CD4-positive, alpha-beta T cell treated with Interleukin-2 at 100 ng/mL for 4 hours (primary cell): Measurements from ENCODE around the gene SPATA2L.

Experiments
- DNase-seq: peaks from one replicate; pipeline ENCODE4 v3.0.0-alpha.2; 2020; ENCODE audit warnings: low spot score

The SPATA2L gene

GRCh38 chr16:89701425-89702406 is at the start of gene SPATA2L:
Gene SPATA2L, minus strand, starts transcription at chr16:89701705. Its CDS starts 473 bp downstream, at chr16:89701232.
- DNase-seq, result peak; percentile 97

GRCh38 chr16:89749637-89750036 is 48.1 kb upstream of the SPATA2L start:
- no peak for DNase-seq

DNA sequence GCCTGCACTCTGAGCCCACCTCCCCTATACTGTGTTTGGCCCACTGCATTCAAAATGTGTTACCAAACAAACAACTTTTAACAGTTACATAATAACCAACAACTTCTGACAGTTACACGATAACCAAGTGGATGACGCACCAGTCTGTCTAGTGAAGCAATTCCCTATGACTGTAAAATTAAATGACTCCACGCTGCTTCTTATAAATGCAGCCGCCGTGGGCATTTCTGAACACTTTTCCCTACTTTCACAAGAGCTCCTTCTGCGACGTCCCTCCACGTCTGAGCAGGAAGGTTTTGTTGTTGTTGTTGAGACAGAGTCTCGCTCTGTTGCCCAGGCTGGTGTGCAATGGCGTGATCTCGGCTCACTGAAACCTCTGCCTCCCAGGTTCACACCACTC is 47.4 kb upstream of the SPATA2L start:
- no peak for DNase-seq

GRCh38 chr16:89748076-89748475 is 46.6 kb upstream of the SPATA2L start:
- DNase-seq, result no peak

- DNase-seq, result no peak
Observed at GRCh38 chr16:89746043-89746442, 44.5 kb upstream of the SPATA2L start.

- DNase-seq, result no peak
Observed at GRCh38 chr16:89744813-89745212, 43.3 kb upstream of the SPATA2L start.

DNA sequence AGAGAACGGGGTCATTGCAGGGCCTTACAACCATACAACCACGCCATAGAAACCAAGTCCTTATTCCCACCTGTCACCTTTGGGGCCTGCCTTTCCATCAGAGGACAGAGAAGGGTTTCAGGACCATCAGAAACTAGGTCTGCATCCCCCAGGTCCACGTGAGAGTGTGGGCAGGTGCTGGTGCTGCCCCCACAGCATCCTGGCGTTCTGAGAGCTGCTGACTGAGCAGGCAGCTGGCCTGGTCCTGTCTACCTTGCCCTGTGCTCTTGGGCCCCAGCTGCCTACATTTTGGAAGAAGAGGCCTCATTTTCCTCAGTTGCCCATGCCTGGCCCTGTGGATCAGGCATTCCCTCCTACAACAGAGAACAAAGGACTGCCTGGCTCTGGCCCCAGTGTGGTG is 41.4 kb upstream of the SPATA2L start:
- DNase-seq, result no peak

DNA sequence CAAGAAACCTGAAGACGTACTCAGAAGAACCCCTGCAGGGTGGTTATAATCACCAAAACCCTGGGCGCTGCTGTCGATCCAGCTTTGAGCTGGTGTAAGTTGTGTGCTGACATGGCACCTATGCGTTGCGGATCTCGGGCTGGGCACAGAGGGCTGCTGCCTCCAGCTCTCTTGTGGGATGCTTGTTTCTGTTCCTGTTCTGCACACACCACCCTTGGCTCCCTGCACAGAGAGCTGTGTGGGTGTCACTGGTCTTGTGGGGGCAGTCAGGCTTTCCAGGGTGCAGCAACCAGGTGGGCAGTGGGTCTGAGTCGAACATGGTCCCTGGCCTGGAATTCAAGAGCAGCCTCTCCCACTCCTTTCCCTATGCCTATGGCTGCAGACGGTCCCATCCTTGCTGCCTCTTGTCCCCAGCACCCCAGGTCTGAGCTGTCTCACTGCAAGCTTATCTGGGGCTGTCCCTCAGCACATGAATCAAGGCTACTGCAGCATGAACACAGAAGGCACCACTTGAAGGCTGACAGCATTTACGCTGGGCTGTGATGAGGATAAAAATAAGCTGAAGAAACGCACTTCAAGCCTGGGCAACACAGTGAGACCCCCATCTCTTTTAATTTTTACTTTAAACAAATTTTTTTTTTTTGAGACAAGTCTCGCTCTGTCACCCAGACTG is 40.0 kb upstream of the SPATA2L start:
- DNase-seq, result no peak

GRCh38 chr16:89739383-89739782 is 37.9 kb upstream of the SPATA2L start:
- no peak for DNase-seq

DNA sequence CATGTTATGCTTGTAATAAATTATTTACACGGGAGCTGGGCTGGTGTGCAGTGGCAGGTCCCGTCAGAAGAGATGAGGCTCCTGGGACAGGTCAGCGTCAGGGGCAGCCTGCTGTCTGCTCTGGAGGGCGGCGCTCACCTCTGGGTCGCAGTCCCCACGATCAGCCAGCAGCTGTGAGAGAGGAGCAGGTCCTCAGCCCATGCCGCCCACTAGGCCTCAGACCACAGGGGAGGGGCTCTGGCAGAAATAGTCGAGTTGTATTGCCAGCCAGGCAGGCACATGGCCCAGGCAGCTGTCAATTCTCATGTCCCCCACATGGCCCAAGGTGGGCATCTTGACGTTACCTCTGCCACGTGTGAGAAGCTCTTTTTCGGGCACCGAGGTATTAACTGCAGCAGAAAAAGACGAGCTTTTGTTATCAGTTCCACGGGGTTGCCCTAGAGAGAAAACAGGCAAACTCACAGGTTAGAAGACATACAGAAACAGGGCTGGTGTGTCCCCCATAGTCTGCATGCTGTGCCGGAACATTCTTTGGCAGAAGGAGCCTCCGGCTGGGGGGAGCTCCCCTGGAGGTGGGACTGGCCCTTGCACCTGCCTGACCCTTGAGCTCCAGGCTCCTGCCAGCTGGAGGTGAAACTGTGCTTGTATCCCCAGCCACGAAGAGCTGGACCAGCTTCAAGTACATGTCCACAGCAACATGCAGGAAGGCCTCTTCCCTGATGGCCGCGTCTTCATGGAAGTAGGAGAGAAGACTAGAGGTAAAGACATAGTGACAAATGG is 37.2 kb upstream of the SPATA2L start:
- DNase-seq, result no peak

- DNase-seq, result no peak
Observed at GRCh38 chr16:89738072-89738377, 36.5 kb upstream of the SPATA2L start.

- peak; percentile 58 for DNase-seq
Observed at GRCh38 chr16:89737341-89738071, 36.0 kb upstream of the SPATA2L start.

DNA sequence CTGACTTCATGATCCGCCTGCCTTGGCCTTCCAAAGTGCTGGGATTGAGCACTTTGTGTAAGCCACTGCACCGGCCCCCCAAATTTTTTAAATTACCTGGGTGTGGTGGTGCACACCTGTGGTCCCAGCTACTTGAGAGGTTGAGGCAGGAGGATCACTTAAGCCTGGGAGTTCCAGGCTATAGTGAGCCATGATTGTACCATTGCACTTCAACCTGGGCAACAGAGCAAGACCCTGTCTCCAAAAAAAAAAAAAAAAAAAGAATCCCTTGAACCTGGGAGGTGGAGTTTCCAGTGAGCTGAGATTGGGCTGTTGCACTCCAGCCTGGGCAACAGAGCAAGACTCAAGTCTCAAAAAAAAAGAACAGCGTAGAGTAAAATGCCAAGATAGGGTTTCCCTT is 35.0 kb upstream of the SPATA2L start:
- DNase-seq, result no peak

DNA sequence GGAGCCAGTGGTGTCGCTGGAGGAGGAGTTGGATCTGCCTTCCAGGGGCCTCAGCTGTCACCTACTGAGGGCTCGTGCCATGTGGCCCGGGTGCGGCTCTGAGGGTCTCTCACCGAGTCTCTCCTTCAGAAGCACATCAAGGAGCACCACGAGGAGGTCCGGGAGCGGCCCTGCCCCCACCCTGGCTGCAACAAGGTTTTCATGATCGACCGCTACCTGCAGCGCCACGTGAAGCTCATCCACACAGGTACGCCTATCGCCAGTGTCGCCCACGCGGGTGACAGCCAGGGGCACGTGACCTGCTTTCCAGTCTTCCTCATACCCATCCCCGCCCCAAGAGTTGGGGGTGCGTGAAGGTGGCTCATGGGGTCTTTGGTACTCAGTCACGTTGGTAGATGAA is 32.3 kb upstream of the SPATA2L start:
- DNase-seq, result no peak

GRCh38 chr16:89733322-89733721 is 31.8 kb upstream of the SPATA2L start:
- no peak for DNase-seq

DNA sequence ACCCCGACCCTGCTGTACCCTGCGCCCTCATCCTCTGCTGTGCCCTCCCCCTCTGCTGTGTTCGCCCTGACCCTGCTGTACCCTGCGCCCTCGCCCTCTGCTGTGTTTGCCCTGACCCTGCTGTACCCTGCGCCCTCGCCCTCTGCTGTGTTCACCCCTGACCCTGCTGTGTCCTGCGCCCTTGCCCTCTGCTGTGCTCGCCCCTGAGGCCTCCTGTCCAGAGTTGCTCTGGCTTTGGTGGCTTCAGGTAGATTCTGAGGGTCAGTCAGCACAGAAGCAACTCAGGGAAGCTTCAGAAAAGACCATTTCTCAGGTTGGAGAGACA is 31.4 kb upstream of the SPATA2L start:
- no peak for DNase-seq

DNA sequence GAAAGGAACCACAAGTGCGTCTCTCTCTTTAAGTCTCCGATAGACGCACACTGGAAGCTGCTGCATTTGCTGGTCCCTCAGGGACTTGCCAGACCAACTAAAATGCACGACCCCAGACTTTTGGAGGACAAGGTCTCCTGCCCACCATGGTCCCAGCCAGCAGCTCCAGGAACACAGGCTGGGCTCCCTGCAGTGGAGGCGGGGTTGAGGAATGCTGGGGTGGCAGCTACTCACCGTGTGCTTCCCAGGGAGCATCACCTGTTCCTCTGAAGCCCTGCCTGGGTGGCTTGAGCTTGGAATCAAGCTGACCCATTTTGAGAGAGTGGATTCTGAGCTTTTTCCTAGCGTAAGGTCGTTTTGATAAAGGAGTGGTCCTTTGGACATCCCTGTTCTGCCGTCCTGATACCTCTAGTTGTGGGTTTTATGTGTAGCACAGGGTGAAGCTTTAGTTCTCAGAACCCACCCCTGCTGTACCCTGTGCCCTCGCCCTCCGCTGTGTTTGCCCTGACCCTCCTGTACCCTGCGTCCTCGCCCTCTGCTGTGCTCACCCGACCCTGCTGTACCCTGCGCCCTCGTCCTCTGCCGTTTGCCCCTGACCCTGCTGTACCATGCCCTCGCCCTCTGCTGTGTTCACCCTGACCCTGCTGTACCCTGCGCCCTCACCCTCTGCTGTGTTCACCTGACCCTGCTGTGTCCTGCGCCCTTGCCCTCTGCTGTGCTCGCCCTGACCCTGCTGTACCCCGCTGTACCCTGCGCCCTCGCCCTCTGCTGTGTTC is 30.8 kb upstream of the SPATA2L start:
- no peak for DNase-seq

- no peak for DNase-seq
Observed at GRCh38 chr16:89730610-89731234, 29.2 kb upstream of the SPATA2L start.

DNA sequence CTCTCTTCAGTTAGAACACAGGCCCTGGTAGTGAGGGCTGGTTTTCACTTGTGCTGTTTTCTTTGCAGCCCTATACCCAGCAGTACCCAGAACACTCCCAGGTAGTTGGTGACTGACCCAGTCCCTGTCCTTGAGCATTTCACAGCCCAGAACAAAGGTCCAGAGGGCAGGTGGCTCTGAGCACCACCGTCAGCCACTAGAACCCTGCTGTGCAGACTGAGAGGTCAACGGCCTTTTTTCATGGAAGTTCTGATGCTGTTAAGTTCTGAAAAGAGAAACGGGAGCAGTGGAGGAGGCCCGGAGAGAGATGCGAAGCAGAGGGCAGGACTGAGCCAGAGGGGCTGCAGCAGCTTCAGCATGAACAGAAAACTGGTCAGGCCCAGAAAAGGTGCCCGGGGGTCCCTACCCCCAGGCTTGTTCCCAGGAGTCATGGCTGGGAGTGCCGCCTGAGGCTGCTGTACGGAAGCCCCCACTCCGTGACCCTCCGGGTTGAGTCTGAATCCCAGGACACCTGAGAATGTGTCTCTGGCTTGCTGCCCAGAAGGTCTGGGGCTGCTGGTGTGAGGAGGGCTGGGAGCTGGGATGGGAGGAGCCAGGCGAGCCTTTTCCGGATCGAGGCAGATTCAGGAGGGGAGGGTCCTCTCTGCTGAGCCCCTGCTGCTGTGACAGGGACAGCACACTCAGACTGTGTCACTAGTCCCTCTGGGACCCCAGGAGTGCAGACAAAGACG is 28.5 kb upstream of the SPATA2L start:
- no peak for DNase-seq

GRCh38 chr16:89729293-89729692 is 27.8 kb upstream of the SPATA2L start:
- no peak for DNase-seq
